SKM-1 (cell line): ENCODE data around the gene ZNF10.

Source experiments
- DNase-seq: peaks from one replicate; lab custom pipeline; 2025; ENCODE audit not compliant: unreplicated experiment; lab: John Stamatoyannopoulos, UW

Gene ZNF10

GRCh38 chr12:133130038-133130807, at the start of gene ZNF10, which contains the start of gene ZNF891:
TSS of gene ZNF10 (plus strand) at chr12:133130627. CDS start at chr12:133144493, 13,866 bp downstream.
TSS of gene ZNF891 (minus strand) at chr12:133130274. CDS start at chr12:133121918, 8,356 bp downstream.
- DNase-seq, result peak; percentile 32

GRCh38 chr12:133081159-133081780, 49.2 kb upstream of the ZNF10 start:
- no peak for DNase-seq

GRCh38 chr12:133083345-133083744, 47.1 kb upstream of the ZNF10 start:
- no peak for DNase-seq

- DNase-seq, result no peak
Observed at GRCh38 chr12:133105620-133106019, 24.8 kb upstream of the ZNF10 start.

- DNase-seq, result no peak
Observed at GRCh38 chr12:133106253-133106652, 24.2 kb upstream of the ZNF10 start.

GRCh38 chr12:133107121-133107520, 23.3 kb upstream of the ZNF10 start:
- no peak for DNase-seq

- no peak for DNase-seq
Observed at GRCh38 chr12:133108150-133108549, 22.3 kb upstream of the ZNF10 start.

GRCh38 chr12:133120385-133121191, 9.8 kb upstream of the ZNF10 start:
- DNase-seq, result no peak

- DNase-seq, result no peak
Observed at GRCh38 chr12:133124674-133125073, 5.8 kb upstream of the ZNF10 start.

GRCh38 chr12:133129368-133130037, 924 bp upstream of the ZNF10 start:
- no peak for DNase-seq

- DNase-seq, result no peak
Observed at GRCh38 chr12:133130808-133131128, 341 bp downstream of the ZNF10 start.

- DNase-seq, result no peak
Observed at GRCh38 chr12:133135747-133136146, 5.3 kb downstream of the ZNF10 start.

- DNase-seq, result no peak
Observed at GRCh38 chr12:133145981-133146380, 15.6 kb downstream of the ZNF10 start.

- no peak for DNase-seq
Observed at GRCh38 chr12:133156125-133156690, 25.8 kb downstream of the ZNF10 start.

- DNase-seq, result no peak
Observed at GRCh38 chr12:133165776-133166175, 35.3 kb downstream of the ZNF10 start.

GRCh38 chr12:133172491-133172890, 42.1 kb downstream of the ZNF10 start:
- no peak for DNase-seq

GRCh38 chr12:133174901-133175300, 44.5 kb downstream of the ZNF10 start:
- no peak for DNase-seq

GRCh38 chr12:133180669-133181068, 50.2 kb downstream of the ZNF10 start:
- DNase-seq, result no peak

GRCh38 chr12:133181238-133181959, 51.0 kb downstream of the ZNF10 start, which contains the start of gene ZNF268:
TSS of gene ZNF268 (plus strand) at chr12:133181495. CDS start at chr12:133181998, 503 bp downstream.
- peak; percentile 8 for DNase-seq

GRCh38 chr12:133190176-133190575, 59.7 kb downstream of the ZNF10 start:
- DNase-seq, result no peak
